ENCODE results near the gene C12orf75. TPM values are rescaled to one million over a fixed set of nuclear protein-coding genes. Genes with fewer than 3 reads are reported as not detected.
"Not testable (repeated sequence)": the region's sequence is repeated elsewhere in the genome, so short reads cannot be mapped to it uniquely, and the experiment has no call there.

The C12orf75 gene
- total RNA-seq, 1 donor: 130 TPM

DNA sequence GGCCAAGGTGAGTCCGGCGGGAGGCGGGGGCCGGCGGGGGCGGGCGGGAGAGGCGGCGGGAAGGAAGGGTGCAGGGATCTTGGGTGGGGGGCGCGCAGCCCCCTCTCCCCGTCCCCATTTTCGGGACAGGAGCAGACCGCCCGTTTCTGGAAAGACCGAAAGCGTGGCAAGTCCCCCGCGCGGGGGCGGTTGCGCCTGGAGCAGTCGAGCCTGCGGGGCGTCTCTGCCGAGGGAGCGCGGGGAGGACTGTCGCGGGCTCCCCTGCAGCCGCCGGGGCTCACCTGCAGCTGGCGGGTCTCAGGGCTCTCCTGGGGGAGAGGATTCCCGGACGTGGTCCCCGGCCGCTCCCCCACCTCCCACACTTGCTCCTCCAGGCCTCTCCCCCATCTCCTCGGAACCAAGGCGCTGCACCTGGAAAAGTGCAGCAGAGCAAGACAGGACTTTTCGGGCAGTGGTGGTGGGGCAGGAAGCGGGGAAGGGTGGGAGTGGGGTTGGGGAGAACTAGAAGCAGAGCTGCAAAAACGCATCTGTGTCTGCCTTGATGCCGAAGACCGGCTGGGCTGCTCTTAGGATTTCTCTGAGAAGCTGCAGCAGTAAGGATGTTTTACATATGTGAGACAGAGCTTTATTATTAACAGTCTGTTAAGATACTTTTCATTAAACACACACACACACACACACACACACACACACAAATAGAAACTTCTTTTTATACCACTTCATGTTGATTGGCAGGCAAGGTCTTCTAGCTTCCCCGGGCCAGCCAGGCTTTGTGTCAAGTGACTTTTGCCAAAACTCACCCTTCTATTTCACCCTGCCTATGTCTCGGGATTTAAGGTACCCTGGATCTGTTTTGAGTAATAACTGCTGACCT is 677 bp downstream of the C12orf75 start:
- no peak for TF ChIP-seq CTCF (IDR thresholded peaks at IDR 0.05; ENCODE audit: insufficient read depth, low read length)
- DNase-seq (ENCODE audit: low read depth): no peak
- peak overlapping the region; percentile 75 for H3K4me3 ChIP-seq (ENCODE audit: low read depth, low read length)

DNA sequence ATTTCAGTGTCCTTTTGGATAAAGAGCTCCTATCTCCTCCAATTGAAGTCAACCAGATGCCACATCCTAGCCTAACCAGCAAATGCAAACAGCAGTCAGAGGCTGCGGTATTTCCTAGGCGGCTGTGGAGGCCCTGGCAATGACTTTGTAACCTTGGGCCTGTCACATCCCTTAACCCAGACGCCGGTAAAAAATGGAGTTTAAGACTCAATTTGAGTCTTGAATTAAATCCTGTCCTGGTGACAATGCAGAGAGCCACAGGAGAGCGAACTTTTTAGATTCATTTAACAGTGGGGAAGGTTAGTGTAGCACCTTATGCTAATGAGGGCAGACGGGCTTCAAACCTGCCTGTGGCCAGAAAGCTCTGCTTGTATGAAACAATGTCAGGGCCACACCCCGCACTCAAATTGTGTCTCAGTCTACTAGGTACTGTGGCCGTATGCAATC is 1.3 kb downstream of the C12orf75 start:
- H3K4me3 ChIP-seq (ENCODE audit: low read depth, low read length): peak overlapping the region; percentile 75
- TF ChIP-seq CTCF (IDR thresholded peaks at IDR 0.05; ENCODE audit: insufficient read depth, low read length): no peak
- no peak for DNase-seq (ENCODE audit: low read depth)

DNA sequence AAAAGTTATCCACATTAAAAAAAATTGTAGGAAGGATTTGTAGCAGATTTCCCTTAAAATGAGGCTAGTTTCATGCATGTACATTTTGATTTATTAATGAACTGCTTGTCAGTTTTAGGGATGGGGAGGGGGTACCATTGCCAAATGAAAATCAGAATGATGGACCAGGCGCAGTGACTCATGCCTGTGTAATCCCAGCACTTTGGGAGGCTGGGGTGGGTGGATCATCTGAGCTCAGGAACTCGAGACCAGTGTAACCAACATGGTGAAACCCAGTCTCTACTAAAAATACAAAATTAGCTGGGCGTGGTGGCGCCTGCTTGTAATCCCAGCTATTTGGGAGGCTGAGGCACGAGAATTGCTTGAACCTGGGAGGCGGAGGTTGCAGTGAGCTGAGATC is 1.8 kb downstream of the C12orf75 start:
- peak overlapping the region; percentile 75 for H3K4me3 ChIP-seq (ENCODE audit: low read depth, low read length)
- DNase-seq (ENCODE audit: low read depth): not testable (repeated sequence)

DNA sequence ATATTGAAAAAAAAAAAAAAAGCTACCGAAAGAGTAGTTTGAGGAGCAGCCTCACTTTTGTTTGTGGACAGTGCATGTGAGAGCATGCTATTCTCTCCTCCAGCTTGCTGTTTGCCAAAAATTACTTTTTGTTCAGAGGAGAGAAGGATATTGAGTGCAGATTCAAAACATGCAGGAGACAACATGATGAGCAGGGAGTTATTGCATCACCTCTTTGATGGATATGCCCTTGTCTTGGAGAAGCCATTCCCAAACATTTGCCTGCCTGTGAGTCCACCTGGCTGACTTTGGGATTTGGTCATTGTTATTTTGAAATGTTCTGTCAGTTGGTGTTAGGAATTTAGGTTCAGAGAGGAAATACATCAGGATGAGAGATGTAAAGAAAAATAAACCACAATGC is 2.4 kb downstream of the C12orf75 start:
- TF ChIP-seq CTCF (IDR thresholded peaks at IDR 0.05; ENCODE audit: insufficient read depth, low read length): no peak
- DNase-seq (ENCODE audit: low read depth): no peak
- H3K4me3 ChIP-seq (ENCODE audit: low read depth, low read length): no peak overlapping the region

- no peak for TF ChIP-seq CTCF (IDR thresholded peaks at IDR 0.05; ENCODE audit: insufficient read depth, low read length)
- peak; percentile 80 for DNase-seq (ENCODE audit: low read depth)
- peak overlapping the region; percentile 31 for H3K4me3 ChIP-seq (ENCODE audit: low read depth, low read length)
Observed at GRCh38 chr12:105334001-105334400, 3.5 kb downstream of the C12orf75 start.

DNA sequence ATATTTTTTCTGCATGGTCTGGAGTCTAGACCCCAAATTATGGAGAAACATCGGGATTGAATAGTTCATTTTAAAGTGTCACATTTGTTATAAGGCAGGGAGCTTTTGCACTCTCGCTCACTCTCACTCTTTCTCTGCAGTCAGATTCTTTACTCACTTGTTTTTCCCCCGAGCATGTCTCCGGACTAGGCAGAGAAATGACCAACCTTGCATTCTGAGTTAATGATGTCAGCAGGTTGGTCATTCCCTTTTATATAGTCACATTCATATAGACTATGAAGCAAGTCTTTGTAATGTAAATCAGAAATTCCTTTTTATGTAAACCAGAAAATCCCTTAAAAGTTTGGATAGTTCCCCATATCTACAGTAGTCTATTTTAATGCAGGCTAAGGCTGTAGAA is 4.1 kb downstream of the C12orf75 start:
- no peak for TF ChIP-seq CTCF (IDR thresholded peaks at IDR 0.05; ENCODE audit: insufficient read depth, low read length)
- peak overlapping the region; percentile 43 for H3K4me3 ChIP-seq (ENCODE audit: low read depth, low read length)
- peak; percentile 49 for DNase-seq (ENCODE audit: low read depth)

- no peak overlapping the region for H3K4me3 ChIP-seq (ENCODE audit: low read depth, low read length)
- no peak for TF ChIP-seq CTCF (IDR thresholded peaks at IDR 0.05; ENCODE audit: insufficient read depth, low read length)
- no peak for DNase-seq (ENCODE audit: low read depth)
Observed at GRCh38 chr12:105335856-105336255, 5.4 kb downstream of the C12orf75 start.
